Stimulated activated CD8-positive, alpha-beta memory T cell treated with anti-CD3 and anti-CD28 coated beads, Interleukin-4, amount 100 ng/mL, for 1 hour (primary cell): ENCODE results near the gene CDK10.

ENCODE experiments used
- DNase-seq, 2 donors: peaks; one replicate each; pipeline ENCODE4 v3.0.0-alpha.2; 2020; ENCODE audit warnings: low read depth in 2 of 2, low spot score in 1 of 2

The CDK10 gene

GRCh38 chr16:89732142-89732917 is 45.8 kb downstream of the CDK10 start:
- DNase-seq = no peak

DNA sequence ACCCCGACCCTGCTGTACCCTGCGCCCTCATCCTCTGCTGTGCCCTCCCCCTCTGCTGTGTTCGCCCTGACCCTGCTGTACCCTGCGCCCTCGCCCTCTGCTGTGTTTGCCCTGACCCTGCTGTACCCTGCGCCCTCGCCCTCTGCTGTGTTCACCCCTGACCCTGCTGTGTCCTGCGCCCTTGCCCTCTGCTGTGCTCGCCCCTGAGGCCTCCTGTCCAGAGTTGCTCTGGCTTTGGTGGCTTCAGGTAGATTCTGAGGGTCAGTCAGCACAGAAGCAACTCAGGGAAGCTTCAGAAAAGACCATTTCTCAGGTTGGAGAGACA is 46.4 kb downstream of the CDK10 start:
- no peak for DNase-seq

DNA sequence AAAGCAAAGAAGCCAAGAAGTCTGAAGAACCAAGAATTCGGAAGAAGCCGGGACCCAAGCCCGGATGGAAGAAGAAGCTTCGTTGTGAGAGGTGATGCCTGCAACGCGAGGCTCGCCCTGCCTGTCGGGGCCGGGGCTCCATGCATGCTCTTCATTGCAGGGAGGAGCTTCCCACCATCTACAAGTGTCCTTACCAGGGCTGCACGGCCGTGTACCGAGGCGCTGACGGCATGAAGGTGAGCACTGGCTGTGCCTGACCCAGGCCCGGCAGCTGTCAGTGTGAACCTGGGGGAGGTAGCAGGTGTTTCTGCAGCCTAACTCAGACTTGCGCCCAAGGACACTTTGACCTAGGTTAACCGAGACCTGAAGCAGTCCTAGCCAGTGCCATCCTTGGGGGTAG is 46.8 kb downstream of the CDK10 start:
- DNase-seq = no peak

- no peak for DNase-seq
These were observed 47.3 kb downstream of the CDK10 start for GRCh38 chr16:89733792-89734191.

DNA sequence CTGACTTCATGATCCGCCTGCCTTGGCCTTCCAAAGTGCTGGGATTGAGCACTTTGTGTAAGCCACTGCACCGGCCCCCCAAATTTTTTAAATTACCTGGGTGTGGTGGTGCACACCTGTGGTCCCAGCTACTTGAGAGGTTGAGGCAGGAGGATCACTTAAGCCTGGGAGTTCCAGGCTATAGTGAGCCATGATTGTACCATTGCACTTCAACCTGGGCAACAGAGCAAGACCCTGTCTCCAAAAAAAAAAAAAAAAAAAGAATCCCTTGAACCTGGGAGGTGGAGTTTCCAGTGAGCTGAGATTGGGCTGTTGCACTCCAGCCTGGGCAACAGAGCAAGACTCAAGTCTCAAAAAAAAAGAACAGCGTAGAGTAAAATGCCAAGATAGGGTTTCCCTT is 50.1 kb downstream of the CDK10 start:
- no peak for DNase-seq

DNA sequence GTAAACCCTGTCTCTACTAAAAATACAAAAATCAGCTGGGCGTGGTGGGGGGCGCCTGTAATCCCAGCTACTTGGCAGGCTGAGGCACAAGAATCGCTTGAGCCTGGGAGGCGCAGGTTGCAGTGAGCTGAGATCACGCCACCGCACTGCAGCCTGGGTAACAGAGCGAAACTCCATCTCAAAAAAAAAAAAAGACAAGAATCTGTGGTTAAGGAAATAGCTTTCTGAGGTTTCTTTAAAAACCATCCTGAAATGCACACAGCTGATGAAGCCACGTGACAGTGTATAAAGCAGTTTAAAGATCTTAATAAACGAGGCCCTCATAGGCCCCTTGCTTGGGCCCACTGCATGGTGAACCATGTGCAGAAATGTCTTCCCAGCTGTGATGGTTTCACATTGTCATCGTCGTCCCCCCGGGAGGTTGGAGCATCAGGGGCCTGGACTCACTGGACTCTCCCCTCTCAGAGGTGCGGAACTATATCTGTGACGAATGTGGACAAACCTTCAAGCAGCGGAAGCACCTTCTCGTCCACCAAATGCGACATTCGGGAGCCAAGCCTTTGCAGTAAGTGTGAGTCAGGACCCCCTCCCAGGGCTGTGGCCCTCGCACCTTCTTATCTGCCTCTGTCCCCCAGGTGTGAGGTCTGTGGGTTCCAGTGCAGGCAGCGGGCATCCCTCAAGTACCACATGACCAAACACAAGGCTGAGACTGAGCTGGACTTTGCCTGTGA is 51.0 kb downstream of the CDK10 start:
- DNase-seq = no peak

DNA sequence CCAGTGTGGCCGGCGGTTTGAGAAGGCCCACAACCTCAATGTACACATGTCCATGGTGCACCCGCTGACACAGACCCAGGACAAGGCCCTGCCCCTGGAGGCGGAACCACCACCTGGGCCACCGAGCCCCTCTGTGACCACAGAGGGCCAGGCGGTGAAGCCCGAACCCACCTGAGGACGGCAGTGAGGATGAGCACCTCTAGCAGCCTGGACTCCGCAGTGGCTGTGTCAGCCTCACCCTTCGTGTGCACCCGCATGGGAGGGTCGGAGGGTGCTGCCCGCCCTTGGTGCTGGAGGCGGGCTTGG is 51.5 kb downstream of the CDK10 start:
- no peak for DNase-seq

DNA sequence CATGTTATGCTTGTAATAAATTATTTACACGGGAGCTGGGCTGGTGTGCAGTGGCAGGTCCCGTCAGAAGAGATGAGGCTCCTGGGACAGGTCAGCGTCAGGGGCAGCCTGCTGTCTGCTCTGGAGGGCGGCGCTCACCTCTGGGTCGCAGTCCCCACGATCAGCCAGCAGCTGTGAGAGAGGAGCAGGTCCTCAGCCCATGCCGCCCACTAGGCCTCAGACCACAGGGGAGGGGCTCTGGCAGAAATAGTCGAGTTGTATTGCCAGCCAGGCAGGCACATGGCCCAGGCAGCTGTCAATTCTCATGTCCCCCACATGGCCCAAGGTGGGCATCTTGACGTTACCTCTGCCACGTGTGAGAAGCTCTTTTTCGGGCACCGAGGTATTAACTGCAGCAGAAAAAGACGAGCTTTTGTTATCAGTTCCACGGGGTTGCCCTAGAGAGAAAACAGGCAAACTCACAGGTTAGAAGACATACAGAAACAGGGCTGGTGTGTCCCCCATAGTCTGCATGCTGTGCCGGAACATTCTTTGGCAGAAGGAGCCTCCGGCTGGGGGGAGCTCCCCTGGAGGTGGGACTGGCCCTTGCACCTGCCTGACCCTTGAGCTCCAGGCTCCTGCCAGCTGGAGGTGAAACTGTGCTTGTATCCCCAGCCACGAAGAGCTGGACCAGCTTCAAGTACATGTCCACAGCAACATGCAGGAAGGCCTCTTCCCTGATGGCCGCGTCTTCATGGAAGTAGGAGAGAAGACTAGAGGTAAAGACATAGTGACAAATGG is 52.2 kb downstream of the CDK10 start:
- no peak for DNase-seq

GRCh38 chr16:89739383-89739782 is 52.9 kb downstream of the CDK10 start:
- no peak for DNase-seq

DNA sequence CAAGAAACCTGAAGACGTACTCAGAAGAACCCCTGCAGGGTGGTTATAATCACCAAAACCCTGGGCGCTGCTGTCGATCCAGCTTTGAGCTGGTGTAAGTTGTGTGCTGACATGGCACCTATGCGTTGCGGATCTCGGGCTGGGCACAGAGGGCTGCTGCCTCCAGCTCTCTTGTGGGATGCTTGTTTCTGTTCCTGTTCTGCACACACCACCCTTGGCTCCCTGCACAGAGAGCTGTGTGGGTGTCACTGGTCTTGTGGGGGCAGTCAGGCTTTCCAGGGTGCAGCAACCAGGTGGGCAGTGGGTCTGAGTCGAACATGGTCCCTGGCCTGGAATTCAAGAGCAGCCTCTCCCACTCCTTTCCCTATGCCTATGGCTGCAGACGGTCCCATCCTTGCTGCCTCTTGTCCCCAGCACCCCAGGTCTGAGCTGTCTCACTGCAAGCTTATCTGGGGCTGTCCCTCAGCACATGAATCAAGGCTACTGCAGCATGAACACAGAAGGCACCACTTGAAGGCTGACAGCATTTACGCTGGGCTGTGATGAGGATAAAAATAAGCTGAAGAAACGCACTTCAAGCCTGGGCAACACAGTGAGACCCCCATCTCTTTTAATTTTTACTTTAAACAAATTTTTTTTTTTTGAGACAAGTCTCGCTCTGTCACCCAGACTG is 55.0 kb downstream of the CDK10 start:
- DNase-seq = no peak

DNA sequence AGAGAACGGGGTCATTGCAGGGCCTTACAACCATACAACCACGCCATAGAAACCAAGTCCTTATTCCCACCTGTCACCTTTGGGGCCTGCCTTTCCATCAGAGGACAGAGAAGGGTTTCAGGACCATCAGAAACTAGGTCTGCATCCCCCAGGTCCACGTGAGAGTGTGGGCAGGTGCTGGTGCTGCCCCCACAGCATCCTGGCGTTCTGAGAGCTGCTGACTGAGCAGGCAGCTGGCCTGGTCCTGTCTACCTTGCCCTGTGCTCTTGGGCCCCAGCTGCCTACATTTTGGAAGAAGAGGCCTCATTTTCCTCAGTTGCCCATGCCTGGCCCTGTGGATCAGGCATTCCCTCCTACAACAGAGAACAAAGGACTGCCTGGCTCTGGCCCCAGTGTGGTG is 56.5 kb downstream of the CDK10 start:
- DNase-seq = no peak

GRCh38 chr16:89744813-89745212 is 58.3 kb downstream of the CDK10 start:
- DNase-seq = no peak
